ENCODE results near the gene TLCD5. TPM values are rescaled to one million over a fixed set of nuclear protein-coding genes. Genes with fewer than 3 reads are reported as not detected.

TLCD5 gene
- total RNA-seq, 6 experiments from 2014 or later, result 7.8 to 10.2 (median 8.6) TPM

GRCh38 chr11:120293038-120293800 lies 31.9 kb upstream of the TLCD5 start:
- no peak overlapping the region for H3K27ac Mint-ChIP-seq
- no peak overlapping the region for H3K4me3 Mint-ChIP-seq
- peaks cover 52% of the 10 kb centered on the region for H3K27me3 Mint-ChIP-seq (ENCODE audit: insufficient read depth)
- no peaks in the 10 kb centered on the region for H3K9me3 Mint-ChIP-seq
- DNase-seq, result no peak
- no peak for TF ChIP-seq CTCF (IDR thresholded peaks at IDR 0.05)
- peaks cover 10% of the 10 kb centered on the region for H3K4me1 Mint-ChIP-seq (ENCODE audit: low read depth)
- H3K36me3 Mint-ChIP-seq (ENCODE audit: low read depth), result no peaks in the 10 kb centered on the region; the same call in 1 of the 2 replicates

GRCh38 chr11:120294096-120294495 lies 31.0 kb upstream of the TLCD5 start:
- Mint-ChIP-seq H3K9me3 (no peaks in the 10 kb centered on the region), H3K27ac (no peak overlapping the region)

GRCh38 chr11:120295099-120295498 lies 30.0 kb upstream of the TLCD5 start:
- H3K27ac Mint-ChIP-seq, result no peak overlapping the region

More at GRCh38 chr11:120294096-120294495, 31.0 kb upstream of the TLCD5 start:
- Mint-ChIP-seq H3K4me1 (ENCODE audit: low read depth) (peaks cover 9% of the 10 kb centered on the region), H3K27me3 (ENCODE audit: insufficient read depth) (peaks cover 55% of the 10 kb centered on the region), H3K4me3 (no peak overlapping the region), H3K36me3 (ENCODE audit: low read depth) (no peaks in the 10 kb centered on the region; the same call in 1 of the 2 replicates)
- TF ChIP-seq CTCF (IDR thresholded peaks at IDR 0.05), result no peak
- no peak for DNase-seq

GRCh38 chr11:120296554-120296953 lies 28.5 kb upstream of the TLCD5 start:
- no peaks in the 10 kb centered on the region for H3K9me3 Mint-ChIP-seq
- DNase-seq, result no peak
- H3K27ac Mint-ChIP-seq, result no peak overlapping the region
- H3K36me3 Mint-ChIP-seq (ENCODE audit: low read depth), result no peaks in the 10 kb centered on the region; the same call in 1 of the 2 replicates
- peaks cover 50% of the 10 kb centered on the region for H3K27me3 Mint-ChIP-seq (ENCODE audit: insufficient read depth)
- TF ChIP-seq CTCF (IDR thresholded peaks at IDR 0.05), result no peak
- H3K4me3 Mint-ChIP-seq, result no peak overlapping the region
- H3K4me1 Mint-ChIP-seq (ENCODE audit: low read depth), result peaks cover 9% of the 10 kb centered on the region

More at GRCh38 chr11:120295099-120295498, 30.0 kb upstream of the TLCD5 start:
- H3K36me3 Mint-ChIP-seq (ENCODE audit: low read depth), result no peaks in the 10 kb centered on the region; the same call in 1 of the 2 replicates
- no peak for TF ChIP-seq CTCF (IDR thresholded peaks at IDR 0.05)
- peaks cover 9% of the 10 kb centered on the region for H3K4me1 Mint-ChIP-seq (ENCODE audit: low read depth)
- no peaks in the 10 kb centered on the region for H3K9me3 Mint-ChIP-seq
- DNase-seq, result no peak
- peaks cover 56% of the 10 kb centered on the region for H3K27me3 Mint-ChIP-seq (ENCODE audit: insufficient read depth)
- no peak overlapping the region for H3K4me3 Mint-ChIP-seq

GRCh38 chr11:120298461-120298860 lies 26.6 kb upstream of the TLCD5 start:
- no peak overlapping the region for H3K4me3 Mint-ChIP-seq
- DNase-seq, result no peak
- TF ChIP-seq CTCF (IDR thresholded peaks at IDR 0.05), result no peak
- H3K36me3 Mint-ChIP-seq (ENCODE audit: low read depth), result no peaks in the 10 kb centered on the region; the same call in 1 of the 2 replicates
- H3K27me3 Mint-ChIP-seq (ENCODE audit: insufficient read depth), result peaks cover 45% of the 10 kb centered on the region
- H3K9me3 Mint-ChIP-seq, result no peaks in the 10 kb centered on the region
- H3K27ac Mint-ChIP-seq, result no peak overlapping the region
- H3K4me1 Mint-ChIP-seq (ENCODE audit: low read depth), result peaks cover 9% of the 10 kb centered on the region

Measured in HFFc6 (cell line).